Gastrocnemius medialis (tissue), 4 donors: ENCODE data around the gene CACTIN. TPM values are rescaled to one million over a fixed set of nuclear protein-coding genes. Genes with fewer than 3 reads are reported as not detected.

Experiments used
- ATAC-seq, 2 donors: fragments of 150-250 bp; one replicate each; pipeline ENCODE4 v1.9.1; 2016
- DNase-seq, 2 donors: peaks; one replicate each; pipeline ENCODE4 v3.0.0-alpha.2; 2019
- H3K27ac ChIP-seq, 4 donors: fragments of 200-600 bp; sonication (generic); 1 replicate in 1 of 4; 2 replicates in 3 of 4; pipeline ENCODE4 v1.5.1; 2016 to 2018; ENCODE audit warnings: mild to moderate bottlenecking in 2 of 4, moderate library complexity in 1 of 4
- H3K27me3 ChIP-seq, 3 donors: fragments of 200-600 bp; sonication (generic) in 2 of 3; 1 replicate in 1 of 3; 2 replicates in 2 of 3; pipeline versions ENCODE4 v1.5.1 to v1.6.0; 2016 to 2019; ENCODE audit warnings: mild to moderate bottlenecking in 1 of 3, moderate library complexity in 1 of 3
- H3K36me3 ChIP-seq, 2 donors: fragments of 200-600 bp; sonication (generic) in 1 of 2; one replicate each; pipeline ENCODE4 v1.5.1; 2017 to 2018
- H3K4me1 ChIP-seq, 2 donors: fragments of 200-600 bp; sonication (generic) in 1 of 2; one replicate each; pipeline ENCODE4 v1.5.1; 2016 to 2017; ENCODE audit warnings: mild to moderate bottlenecking in 2 of 2
- H3K4me3 ChIP-seq, 4 donors: fragments of 200-600 bp; sonication (generic) in 3 of 4; 1 replicate in 1 of 4; 2 replicates in 3 of 4; pipeline ENCODE4 v1.5.1; 2016 to 2019; ENCODE audit warnings: mild to moderate bottlenecking in 2 of 4
- H3K9me3 ChIP-seq, 3 donors: fragments of 200-600 bp; sonication (generic) in 2 of 3; 1 replicate in 1 of 3; 2 replicates in 2 of 3; pipeline ENCODE4 v1.5.1; 2016 to 2019
- CTCF ChIP-seq, 5 experiments: fragments of 450-650 bp in 3 of 5; fragments of 200-600 bp in 2 of 5; sonication (generic) in 2 of 5; IDR thresholded peaks in 4 of 5; conservative IDR thresholded peaks in 1 of 5; 1 replicate in 4 of 5; 2 replicates in 1 of 5; pipeline ENCODE4 v1.5.1; 2016 to 2019; ENCODE audit warnings: antibody characterized with exemption in 5 of 5, mild to moderate bottlenecking in 3 of 5, moderate library complexity in 3 of 5
- POLR2A ChIP-seq, 2 donors: fragments of 450-650 bp; IDR thresholded peaks; one replicate each; pipeline ENCODE4 v1.6.1; 2017; ENCODE audit warnings: antibody characterized with exemption in 2 of 2, mild to moderate bottlenecking in 2 of 2, moderate library complexity in 2 of 2
- in situ Hi-C, 4 donors: fragments of 200-750 bp; cut with MboI; loops; one replicate each; pipeline versions ENCODE4 v1.15.0 to v1.8.0; 2017; ENCODE audit warnings: low sequenced_read_pairs in 4 of 4
- intact Hi-C: fragments of 100-400 bp; cut with DNase I; formaldehyde crosslinking; loops from one replicate; pipeline ENCODE4 v1.15.1; 2023; ENCODE audit warnings: low total_unique reads
- total RNA-seq, 4 donors: library from RNA; depleted of rRNA; stranded (reverse); fragments of >200 nt; gene quantifications; one replicate each; pipeline versions ENCODE4 v1.1.0 to v1.2.3, GENCODE V29; 2016

CACTIN gene
- total RNA-seq, 4 donors from 2014 or later = 19.5 to 28.4 (median 27.4) TPM

GRCh38 chr19:3580156-3580934, 46.2 kb downstream of the CACTIN start:
- intact Hi-C loops = loop anchor here (5.0 kb wide), 1 partner anchor 33 kb away; no protein-coding TSS in a partner anchor
- in situ Hi-C loops = no loop called here
- Histone ChIP-seq H3K9me3 (no peaks in the 10 kb centered on the region), H3K27ac (peak overlapping the region in 1 of 4 donors; percentile 22), H3K4me3 (no peak overlapping the region), H3K27me3 (peaks cover 3 to 6% (median 4%) of the 10 kb centered on the region in 3 donors), H3K36me3 (no peaks in the 10 kb centered on the region), H3K4me1 (peaks cover 6 to 11% of the 10 kb centered on the region in 2 donors)
- DNase-seq = no peak
- peak; percentile 37 to 74 for ATAC-seq
- no peak for TF ChIP-seq CTCF (IDR thresholded peaks at IDR 0.05 in 4 of 5, conservative IDR thresholded peaks at IDR 0.05 in 1 of 5)
- no peak for TF ChIP-seq POLR2A (IDR thresholded peaks at IDR 0.05)

- Histone ChIP-seq H3K4me1 (peaks cover 11 to 15% of the 10 kb centered on the region in 2 donors), H3K27ac (no peak overlapping the region), H3K4me3 (no peak overlapping the region), H3K9me3 (no peaks in the 10 kb centered on the region), H3K27me3 (no peaks in the 10 kb centered on the region), H3K36me3 (no peaks in the 10 kb centered on the region)
- in situ Hi-C loops (no loop called here), intact Hi-C loops (no loop called here)
- no peak for ATAC-seq
- DNase-seq = no peak
- TF ChIP-seq CTCF (IDR thresholded peaks at IDR 0.05 in 4 of 5, conservative IDR thresholded peaks at IDR 0.05 in 1 of 5) = no peak
- no peak for TF ChIP-seq POLR2A (IDR thresholded peaks at IDR 0.05)
These were observed 48.2 kb downstream of the CACTIN start for GRCh38 chr19:3578390-3578789.

GRCh38 chr19:3577723-3578344, 48.8 kb downstream of the CACTIN start:
- no peak for DNase-seq

GRCh38 chr19:3576696-3577443, 49.7 kb downstream of the CACTIN start:
- H3K4me3 ChIP-seq = peak overlapping the region in 3 of 4 donors; percentile 9 to 43 (median 18)
- H3K4me1 ChIP-seq = peaks cover 16 to 23% of the 10 kb centered on the region in 2 donors
- ATAC-seq (no peak), DNase-seq (no peak)
- H3K9me3 ChIP-seq = no peaks in the 10 kb centered on the region
- in situ Hi-C loops (no loop called here), intact Hi-C loops (no loop called here)
- no peaks in the 10 kb centered on the region for H3K36me3 ChIP-seq
- no peaks in the 10 kb centered on the region for H3K27me3 ChIP-seq
- peak overlapping the region in 1 of 4 donors; percentile 45 for H3K27ac ChIP-seq
- TF ChIP-seq CTCF (IDR thresholded peaks at IDR 0.05 in 4 of 5, conservative IDR thresholded peaks at IDR 0.05 in 1 of 5) = no peak
- TF ChIP-seq POLR2A (IDR thresholded peaks at IDR 0.05) = no peak

More at GRCh38 chr19:3577723-3578344, 48.8 kb downstream of the CACTIN start:
- TF ChIP-seq CTCF (IDR thresholded peaks at IDR 0.05 in 4 of 5, conservative IDR thresholded peaks at IDR 0.05 in 1 of 5) (no peak), POLR2A (IDR thresholded peaks at IDR 0.05) (no peak)
- H3K27me3 ChIP-seq = no peaks in the 10 kb centered on the region
- H3K27ac ChIP-seq = no peak overlapping the region
- H3K4me3 ChIP-seq = no peak overlapping the region
- H3K9me3 ChIP-seq = no peaks in the 10 kb centered on the region
- ATAC-seq = no peak
- no peaks in the 10 kb centered on the region for H3K36me3 ChIP-seq
- in situ Hi-C loops (no loop called here), intact Hi-C loops (no loop called here)
- peaks cover 12 to 19% of the 10 kb centered on the region in 2 donors for H3K4me1 ChIP-seq
